Measurements from ENCODE around the gene C17orf50. TPM values are rescaled to one million over a fixed set of nuclear protein-coding genes. Genes with fewer than 3 reads are reported as not detected.

C17orf50 gene
- total RNA-seq, 4 donors from 2014 or later, result not detected

DNA sequence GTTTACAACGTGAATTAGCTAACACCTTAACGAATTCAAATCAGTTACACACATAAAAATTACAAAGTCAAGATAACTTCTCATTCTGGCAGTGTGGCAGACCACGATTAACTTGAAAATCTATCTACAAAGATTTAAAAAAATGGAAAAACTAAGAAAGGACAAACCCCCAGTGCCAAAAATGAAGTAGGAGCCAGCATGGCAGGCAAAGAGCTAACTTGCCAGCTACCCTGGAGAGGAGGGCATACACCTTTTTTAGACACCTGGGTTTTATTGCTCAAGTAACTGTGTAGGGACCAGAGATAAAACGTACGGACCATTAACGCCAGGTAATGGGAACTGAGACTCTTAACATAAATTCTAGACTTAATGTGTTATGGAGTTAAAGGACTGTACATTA lies 51.1 kb downstream of the C17orf50 start:
- intact Hi-C loops (cut with DNase I; ENCODE audit: low total_unique reads), result no loop called here
- no peak overlapping the region for H3K27ac ChIP-seq
- H3K36me3 ChIP-seq, result no peaks in the 10 kb centered on the region
- WGBS, 2 donors (ENCODE audit: low coverage in 1 of 2), result 76 to 81% methylated on average over 6 of the region's 6 CpGs
- in situ Hi-C loops (cut with MboI; ENCODE audit: low pct_ligation_motif_present in 1 of 4, low pct_unique_long_range_greater_than_20kb in 1 of 4, low sequenced_read_pairs in 3 of 4), result loop anchor here in 1 of 4 donors (10.0 kb wide), 1 partner anchor 47 kb away; the partner anchor contains the start of gene C17orf50
- H3K4me3 ChIP-seq, result no peak overlapping the region
- TF ChIP-seq, protein P1, sequence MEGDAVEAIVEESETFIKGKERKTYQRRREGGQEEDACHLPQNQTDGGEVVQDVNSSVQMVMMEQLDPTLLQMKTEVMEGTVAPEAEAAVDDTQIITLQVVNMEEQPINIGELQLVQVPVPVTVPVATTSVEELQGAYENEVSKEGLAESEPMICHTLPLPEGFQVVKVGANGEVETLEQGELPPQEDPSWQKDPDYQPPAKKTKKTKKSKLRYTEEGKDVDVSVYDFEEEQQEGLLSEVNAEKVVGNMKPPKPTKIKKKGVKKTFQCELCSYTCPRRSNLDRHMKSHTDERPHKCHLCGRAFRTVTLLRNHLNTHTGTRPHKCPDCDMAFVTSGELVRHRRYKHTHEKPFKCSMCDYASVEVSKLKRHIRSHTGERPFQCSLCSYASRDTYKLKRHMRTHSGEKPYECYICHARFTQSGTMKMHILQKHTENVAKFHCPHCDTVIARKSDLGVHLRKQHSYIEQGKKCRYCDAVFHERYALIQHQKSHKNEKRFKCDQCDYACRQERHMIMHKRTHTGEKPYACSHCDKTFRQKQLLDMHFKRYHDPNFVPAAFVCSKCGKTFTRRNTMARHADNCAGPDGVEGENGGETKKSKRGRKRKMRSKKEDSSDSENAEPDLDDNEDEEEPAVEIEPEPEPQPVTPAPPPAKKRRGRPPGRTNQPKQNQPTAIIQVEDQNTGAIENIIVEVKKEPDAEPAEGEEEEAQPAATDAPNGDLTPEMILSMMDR (IDR thresholded peaks at IDR 0.05), result no peak
- TF ChIP-seq POLR2AphosphoS5 (IDR thresholded peaks at IDR 0.05) (no peak), POLR2A (IDR thresholded peaks at IDR 0.05) (no peak), EP300 (IDR thresholded peaks at IDR 0.05; ENCODE audit: low read depth) (no peak)
- no peaks in the 10 kb centered on the region for H3K27me3 ChIP-seq
- peaks cover 10 to 64% (median 28%) of the 10 kb centered on the region in 4 donors for H3K4me1 ChIP-seq
- DNase-seq, result no peak
- no peaks in the 10 kb centered on the region for H3K9me3 ChIP-seq

DNA sequence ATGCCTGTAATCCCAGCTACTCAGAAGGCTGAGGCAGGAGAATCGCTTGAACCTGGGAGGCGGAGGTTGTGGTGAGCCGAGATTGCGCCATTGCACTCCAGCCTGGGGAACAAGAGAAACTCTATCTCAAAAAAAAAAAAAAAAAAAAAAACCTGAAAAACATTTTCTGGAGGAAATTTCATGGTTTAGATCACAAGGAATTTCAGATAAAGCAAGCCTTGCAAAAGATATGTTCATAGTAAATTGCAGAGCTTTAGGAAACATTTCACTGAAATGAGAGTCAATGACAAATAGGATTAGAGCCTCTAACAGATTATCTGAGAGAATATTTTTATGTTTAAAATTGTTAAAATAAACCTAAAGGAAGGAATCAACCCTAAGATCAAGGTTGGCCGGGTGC lies 51.8 kb downstream of the C17orf50 start:
- TF ChIP-seq POLR2AphosphoS5 (IDR thresholded peaks at IDR 0.05) (no peak), POLR2A (IDR thresholded peaks at IDR 0.05) (no peak), EP300 (IDR thresholded peaks at IDR 0.05; ENCODE audit: low read depth) (no peak)
- TF ChIP-seq, protein P1 (IDR thresholded peaks at IDR 0.05), result no peak
- intact Hi-C loops (cut with DNase I; ENCODE audit: low total_unique reads), result no loop called here
- Histone ChIP-seq H3K4me1 (peaks cover 10 to 71% (median 33%) of the 10 kb centered on the region in 4 donors), H3K4me3 (no peak overlapping the region), H3K27me3 (no peaks in the 10 kb centered on the region), H3K36me3 (peaks cover 0 to 3% (median 0%) of the 10 kb centered on the region in 4 donors), H3K27ac (no peak overlapping the region), H3K9me3 (no peaks in the 10 kb centered on the region)
- DNase-seq, result no peak
- in situ Hi-C loops (cut with MboI; ENCODE audit: low pct_ligation_motif_present in 1 of 4, low pct_unique_long_range_greater_than_20kb in 1 of 4, low sequenced_read_pairs in 3 of 4), result loop anchor here in 1 of 4 donors (10.0 kb wide), 1 partner anchor 48 kb away; the partner anchor contains the start of gene C17orf50
- 87 to 93% methylated on average over 5 of the region's 5 CpGs for WGBS, 2 donors (ENCODE audit: low coverage in 1 of 2)

Other genes with a start within 250 kb of the C17orf50 start
- gene SLFN12L, start 223.2 kb upstream of the C17orf50 start, total RNA-seq, result 1 to 10 TPM; 1.4 to 6.2 (median 3.1) TPM
- gene SLFN14, start 200.1 kb upstream of the C17orf50 start, total RNA-seq, result not detected
- gene PEX12, start 182.3 kb upstream of the C17orf50 start, total RNA-seq, result 1 to 10 TPM in 2 of 4 donors, under 1 TPM in 1, not detected in 1; 0.75 to 5.2 (median 3.0) TPM
- 100 to 1,000 TPM in 1 of 4 donors, 10 to 100 TPM in 3; 32.2 to 102 (median 60.1) TPM for gene AP2B1, start 173.6 kb upstream of the C17orf50 start, total RNA-seq
- 1 to 10 TPM in 2 of 4 donors, under 1 TPM in 2; 0.41 to 1.6 (median 1.1) TPM for gene RASL10B, start 29.2 kb upstream of the C17orf50 start, total RNA-seq
- gene GAS2L2, start 7.6 kb upstream of the C17orf50 start, total RNA-seq, result not detected
- gene MMP28, start 34.8 kb downstream of the C17orf50 start, total RNA-seq, result 100 to 1,000 TPM; 104 to 368 (median 128) TPM
- 10 to 100 TPM; 13.1 to 74.3 (median 37.9) TPM for gene TAF15, start 48.6 kb downstream of the C17orf50 start, total RNA-seq
- gene HEATR9, start 108.0 kb downstream of the C17orf50 start, total RNA-seq, result not detected
- gene CCL5, start 119.5 kb downstream of the C17orf50 start, total RNA-seq, result 10 to 100 TPM in 2 of 4 donors, 1 to 10 TPM in 2; 1.8 to 12.8 (median 6.2) TPM
- 10 to 100 TPM in 1 of 4 donors, not detected in 3; 39.2 TPM for gene RDM1, start 169.9 kb downstream of the C17orf50 start, total RNA-seq
- not detected for gene LYZL6, start 182.8 kb downstream of the C17orf50 start, total RNA-seq
- not detected for gene CCL16, start 220.6 kb downstream of the C17orf50 start, total RNA-seq
- 10 to 100 TPM in 1 of 4 donors, 1 to 10 TPM in 3; 4.2 to 19.5 (median 6.8) TPM for gene CCL14, start 225.8 kb downstream of the C17orf50 start, total RNA-seq
- 10 to 100 TPM in 3 of 4 donors, 1 to 10 TPM in 1; 6.8 to 68.8 (median 31.5) TPM for gene CCL15, start 240.7 kb downstream of the C17orf50 start, total RNA-seq